Activated naive CD8-positive, alpha-beta T cell (primary cell): Measurements from ENCODE around the gene BCAS1.

Experiments
- H3K27ac Mint-ChIP-seq: one replicate; pipeline ENCODE4 v1.8.0; 2021; ENCODE audit warnings: mixed read lengths
- H3K27me3 Mint-ChIP-seq: one replicate; pipeline ENCODE4 v1.8.0; 2021; ENCODE audit warnings: mixed read lengths
- H3K36me3 Mint-ChIP-seq: one replicate; pipeline ENCODE4 v1.8.0; 2021; ENCODE audit warnings: mixed read lengths
- H3K4me1 Mint-ChIP-seq: one replicate; pipeline ENCODE4 v1.8.0; 2021; ENCODE audit warnings: low read depth, mixed read lengths
- H3K4me3 Mint-ChIP-seq: one replicate; pipeline ENCODE4 v1.8.0; 2021; ENCODE audit warnings: mild to moderate bottlenecking, mixed read lengths
- H3K9me3 Mint-ChIP-seq: one replicate; pipeline ENCODE4 v1.8.0; 2021; ENCODE audit warnings: low read depth, mixed read lengths

Gene BCAS1

DNA sequence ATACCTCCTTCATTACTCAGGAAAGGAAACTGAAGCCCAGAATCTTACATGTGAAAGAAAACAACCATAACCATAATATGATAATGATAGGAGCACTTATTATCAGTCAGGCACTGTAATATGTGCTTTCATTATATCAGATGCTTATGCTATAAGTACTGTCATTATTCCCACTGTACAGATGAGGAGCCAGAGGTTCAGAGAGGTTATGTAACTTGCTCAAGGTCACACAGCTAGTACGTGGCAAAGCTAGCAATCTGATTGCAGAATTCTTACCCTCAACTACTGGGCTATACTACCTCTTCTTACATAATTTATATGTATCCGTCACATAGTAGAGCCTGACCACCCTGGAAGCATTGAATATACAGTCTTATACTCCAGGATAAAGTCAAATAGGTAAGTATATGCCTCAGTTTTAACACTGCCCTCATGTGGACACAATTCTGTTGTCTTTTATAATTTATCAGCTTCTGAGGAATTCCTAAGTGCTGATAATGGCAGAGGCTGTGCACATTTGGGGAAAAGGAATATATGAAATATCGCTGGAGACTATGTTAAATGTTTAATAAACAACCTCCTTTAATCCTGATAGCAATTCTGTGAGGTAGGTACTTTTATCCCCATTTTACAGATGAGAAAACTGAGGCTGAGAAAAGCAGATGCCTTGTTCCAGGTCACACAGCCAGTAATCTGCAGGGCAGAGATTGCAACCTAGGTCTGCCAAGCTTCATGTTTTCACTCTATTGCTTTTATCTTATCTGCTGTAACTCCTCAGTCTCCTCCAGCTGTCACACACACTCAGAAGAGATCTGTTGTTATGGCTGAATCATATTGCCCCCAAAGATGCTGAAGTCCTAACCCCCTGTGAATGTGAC, 13.4 kb downstream of the BCAS1 start:
- Mint-ChIP-seq H3K27ac (no peak overlapping the region), H3K4me3 (no peak overlapping the region), H3K36me3 (no peaks in the 10 kb centered on the region), H3K27me3 (no peaks in the 10 kb centered on the region), H3K4me1 (peaks cover 13% of the 10 kb centered on the region), H3K9me3 (no peaks in the 10 kb centered on the region)

- H3K9me3 Mint-ChIP-seq = no peaks in the 10 kb centered on the region
These were observed 15.9 kb downstream of the BCAS1 start for GRCh38 chr20:54054516-54054915.

DNA sequence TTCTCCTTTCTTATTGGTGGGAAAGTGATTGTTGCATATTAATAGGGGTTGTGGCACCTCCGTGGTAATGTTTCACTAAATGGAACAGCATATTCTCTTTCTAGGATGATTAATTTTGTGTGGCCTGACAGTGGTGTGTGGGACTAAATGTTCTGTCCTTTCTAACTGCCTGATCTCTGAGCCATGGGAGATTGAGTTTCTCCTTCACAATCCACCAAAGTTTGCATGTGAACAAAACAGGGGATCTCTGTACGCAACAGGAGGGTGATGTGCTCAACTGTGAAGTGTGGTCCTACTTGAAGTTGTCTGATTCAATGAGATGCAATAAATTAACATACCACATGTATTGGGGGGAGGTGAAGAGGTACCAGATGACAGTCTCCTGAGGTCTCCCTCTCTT, 19.3 kb downstream of the BCAS1 start:
- Mint-ChIP-seq H3K27ac (no peak overlapping the region), H3K36me3 (peaks cover 2% of the 10 kb centered on the region), H3K9me3 (no peaks in the 10 kb centered on the region), H3K27me3 (no peaks in the 10 kb centered on the region), H3K4me1 (peaks cover 8% of the 10 kb centered on the region), H3K4me3 (no peak overlapping the region)

More at GRCh38 chr20:54054516-54054915, 15.9 kb downstream of the BCAS1 start:
- Mint-ChIP-seq H3K4me3 (no peak overlapping the region), H3K27ac (no peak overlapping the region), H3K27me3 (no peaks in the 10 kb centered on the region), H3K4me1 (peaks cover 13% of the 10 kb centered on the region), H3K36me3 (peaks cover 2% of the 10 kb centered on the region)

DNA sequence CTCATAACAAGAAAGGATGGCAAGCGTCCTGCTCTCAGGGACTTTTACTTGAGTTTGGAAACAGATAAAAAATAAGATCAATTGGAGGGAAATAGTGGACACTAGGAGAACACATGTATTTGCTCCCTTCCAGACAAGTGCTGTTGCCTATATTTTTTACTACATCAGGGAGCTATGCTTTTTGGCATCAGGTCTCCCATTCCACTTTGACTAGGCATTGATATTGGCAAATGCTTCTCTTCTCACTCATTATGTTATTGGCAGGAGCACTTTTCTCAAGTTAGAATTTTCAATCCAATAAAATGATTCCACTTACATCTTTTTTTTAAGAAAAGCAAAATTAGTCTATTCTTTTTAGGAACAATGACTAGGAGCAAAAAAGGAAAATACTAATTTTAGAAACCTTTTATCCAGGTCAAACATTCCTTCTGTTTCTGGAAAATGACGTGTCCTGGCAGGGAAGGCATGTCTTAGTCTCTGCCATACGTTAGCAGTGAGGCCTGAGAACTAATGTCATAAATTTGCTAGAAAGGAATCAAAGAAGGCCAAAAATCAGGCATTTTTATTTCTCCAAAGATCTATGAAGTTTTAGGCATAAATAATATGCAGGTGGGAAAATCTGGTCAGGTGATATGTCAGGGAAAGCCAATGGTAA, 21.4 kb downstream of the BCAS1 start:
- Mint-ChIP-seq H3K27ac (no peak overlapping the region), H3K4me1 (peaks cover 10% of the 10 kb centered on the region), H3K4me3 (no peak overlapping the region), H3K27me3 (no peaks in the 10 kb centered on the region), H3K9me3 (peaks cover 4% of the 10 kb centered on the region), H3K36me3 (peaks cover 2% of the 10 kb centered on the region)

GRCh38 chr20:54048481-54048880, 21.9 kb downstream of the BCAS1 start:
- H3K9me3 Mint-ChIP-seq = peaks cover 4% of the 10 kb centered on the region
- H3K36me3 Mint-ChIP-seq = peaks cover 2% of the 10 kb centered on the region
- no peak overlapping the region for H3K4me3 Mint-ChIP-seq
- H3K4me1 Mint-ChIP-seq = peaks cover 12% of the 10 kb centered on the region
- no peaks in the 10 kb centered on the region for H3K27me3 Mint-ChIP-seq
- no peak overlapping the region for H3K27ac Mint-ChIP-seq

GRCh38 chr20:54047720-54048119, 22.7 kb downstream of the BCAS1 start:
- Mint-ChIP-seq H3K9me3 (peaks cover 4% of the 10 kb centered on the region), H3K27me3 (no peaks in the 10 kb centered on the region), H3K27ac (no peak overlapping the region), H3K4me3 (no peak overlapping the region), H3K36me3 (peaks cover 2% of the 10 kb centered on the region), H3K4me1 (peaks cover 12% of the 10 kb centered on the region)

- H3K27me3 Mint-ChIP-seq = no peaks in the 10 kb centered on the region
- H3K9me3 Mint-ChIP-seq = peaks cover 4% of the 10 kb centered on the region
- no peak overlapping the region for H3K4me3 Mint-ChIP-seq
- peaks cover 2% of the 10 kb centered on the region for H3K36me3 Mint-ChIP-seq
- H3K27ac Mint-ChIP-seq = no peak overlapping the region
- peaks cover 12% of the 10 kb centered on the region for H3K4me1 Mint-ChIP-seq
These were observed 23.3 kb downstream of the BCAS1 start for GRCh38 chr20:54047048-54047447.

DNA sequence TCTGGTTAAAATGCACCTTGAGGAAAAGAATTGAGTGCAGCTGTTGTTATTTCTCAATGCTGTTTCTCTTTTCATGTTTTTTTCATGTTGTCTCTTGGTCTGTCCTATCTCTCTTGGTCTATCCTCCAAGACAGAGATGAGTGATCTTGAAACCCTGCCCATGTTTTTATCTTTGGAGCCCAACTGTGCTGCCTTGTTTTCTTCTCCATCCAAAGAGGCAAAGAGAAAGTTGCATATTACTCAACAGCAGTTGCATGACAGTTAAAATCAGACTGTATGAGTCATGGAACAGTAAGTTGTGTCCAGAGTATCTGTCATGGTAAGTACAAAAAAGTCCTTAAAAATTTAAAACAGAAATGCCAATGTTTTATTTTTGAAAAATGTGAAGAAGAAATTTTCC, 26.2 kb downstream of the BCAS1 start:
- H3K9me3 Mint-ChIP-seq = peaks cover 4% of the 10 kb centered on the region
- peaks cover 14% of the 10 kb centered on the region for H3K4me1 Mint-ChIP-seq
- H3K27ac Mint-ChIP-seq = no peak overlapping the region
- peaks cover 2% of the 10 kb centered on the region for H3K27me3 Mint-ChIP-seq
- H3K36me3 Mint-ChIP-seq = no peaks in the 10 kb centered on the region
- no peak overlapping the region for H3K4me3 Mint-ChIP-seq

- H3K27ac Mint-ChIP-seq = no peak overlapping the region
- peaks cover 14% of the 10 kb centered on the region for H3K4me1 Mint-ChIP-seq
These were observed 27.1 kb downstream of the BCAS1 start for GRCh38 chr20:54043076-54043967.

DNA sequence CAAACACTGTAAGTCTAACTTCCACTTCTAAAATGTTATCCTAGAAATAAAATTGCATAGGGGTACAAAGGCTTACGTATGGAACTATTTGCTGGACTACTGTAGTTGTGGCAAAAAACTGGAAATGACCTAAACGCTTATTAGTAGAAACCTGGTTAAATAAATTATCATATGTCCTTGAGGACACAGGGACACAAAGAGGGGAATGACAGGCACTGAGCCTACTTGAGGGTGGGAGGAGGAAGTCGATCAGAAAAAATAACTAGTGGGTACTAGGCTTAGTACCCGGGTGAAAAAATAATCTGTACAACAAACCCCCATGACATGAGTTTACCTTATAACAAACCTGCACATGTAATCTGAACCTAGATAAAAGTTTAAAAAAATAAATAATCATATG, 28.4 kb downstream of the BCAS1 start:
- Mint-ChIP-seq H3K4me1 (peaks cover 5% of the 10 kb centered on the region), H3K9me3 (peaks cover 4% of the 10 kb centered on the region), H3K4me3 (no peak overlapping the region), H3K36me3 (no peaks in the 10 kb centered on the region), H3K27ac (no peak overlapping the region), H3K27me3 (peaks cover 2% of the 10 kb centered on the region)

More at GRCh38 chr20:54043076-54043967, 27.1 kb downstream of the BCAS1 start:
- H3K27me3 Mint-ChIP-seq = peaks cover 2% of the 10 kb centered on the region
- no peaks in the 10 kb centered on the region for H3K36me3 Mint-ChIP-seq
- peaks cover 4% of the 10 kb centered on the region for H3K9me3 Mint-ChIP-seq
- H3K4me3 Mint-ChIP-seq = no peak overlapping the region

DNA sequence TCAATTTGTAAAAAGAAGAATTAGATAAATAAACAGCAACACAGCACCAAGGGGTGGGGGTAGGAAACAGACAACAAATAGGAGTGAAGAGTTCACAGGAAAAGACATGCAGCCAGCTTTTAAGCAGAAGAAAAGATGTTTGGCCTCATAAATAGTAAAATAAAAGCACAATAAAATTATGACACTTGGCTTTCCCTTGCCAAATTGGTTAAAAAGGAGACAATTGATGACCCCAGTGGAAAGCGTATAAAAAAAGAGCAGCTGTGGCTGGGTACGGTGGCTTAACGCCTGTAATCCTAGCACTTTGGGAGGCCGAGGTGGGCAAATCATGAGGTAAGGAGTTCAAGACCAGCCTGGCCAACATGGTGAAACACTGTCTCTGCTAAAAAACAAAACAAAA, 29.1 kb downstream of the BCAS1 start:
- Mint-ChIP-seq H3K27me3 (peaks cover 2% of the 10 kb centered on the region), H3K27ac (no peak overlapping the region), H3K4me1 (peaks cover 5% of the 10 kb centered on the region), H3K4me3 (no peak overlapping the region), H3K36me3 (no peaks in the 10 kb centered on the region), H3K9me3 (peaks cover 4% of the 10 kb centered on the region)

- H3K27me3 Mint-ChIP-seq = peaks cover 2% of the 10 kb centered on the region
- peaks cover under 1% of the 10 kb centered on the region for H3K9me3 Mint-ChIP-seq
- H3K36me3 Mint-ChIP-seq = no peaks in the 10 kb centered on the region
- H3K4me1 Mint-ChIP-seq = peaks cover 5% of the 10 kb centered on the region
- no peak overlapping the region for H3K27ac Mint-ChIP-seq
- H3K4me3 Mint-ChIP-seq = no peak overlapping the region
These were observed 29.9 kb downstream of the BCAS1 start for GRCh38 chr20:54040531-54040930.

DNA sequence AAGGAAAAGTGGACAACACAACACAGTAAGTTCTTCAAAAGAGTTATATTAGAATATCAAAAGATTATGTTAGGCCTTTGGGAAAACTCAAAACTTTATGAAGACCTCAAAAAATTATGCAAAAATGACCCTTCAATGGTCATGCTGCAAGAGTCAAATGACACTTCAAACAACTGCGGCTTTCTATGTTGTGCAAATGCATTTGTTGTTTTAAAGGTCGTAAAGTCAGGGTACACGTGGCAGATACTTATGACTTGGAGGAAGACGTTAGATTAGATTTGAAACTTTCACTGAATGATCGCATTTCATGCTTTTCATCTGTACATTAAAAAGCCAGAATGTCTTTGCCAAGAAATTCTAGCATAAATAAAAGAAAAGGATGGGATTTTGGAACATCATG, 31.4 kb downstream of the BCAS1 start:
- no peaks in the 10 kb centered on the region for H3K36me3 Mint-ChIP-seq
- peaks cover 2% of the 10 kb centered on the region for H3K27me3 Mint-ChIP-seq
- H3K9me3 Mint-ChIP-seq = no peaks in the 10 kb centered on the region
- no peak overlapping the region for H3K4me3 Mint-ChIP-seq
- H3K4me1 Mint-ChIP-seq = peaks cover 3% of the 10 kb centered on the region
- H3K27ac Mint-ChIP-seq = no peak overlapping the region

DNA sequence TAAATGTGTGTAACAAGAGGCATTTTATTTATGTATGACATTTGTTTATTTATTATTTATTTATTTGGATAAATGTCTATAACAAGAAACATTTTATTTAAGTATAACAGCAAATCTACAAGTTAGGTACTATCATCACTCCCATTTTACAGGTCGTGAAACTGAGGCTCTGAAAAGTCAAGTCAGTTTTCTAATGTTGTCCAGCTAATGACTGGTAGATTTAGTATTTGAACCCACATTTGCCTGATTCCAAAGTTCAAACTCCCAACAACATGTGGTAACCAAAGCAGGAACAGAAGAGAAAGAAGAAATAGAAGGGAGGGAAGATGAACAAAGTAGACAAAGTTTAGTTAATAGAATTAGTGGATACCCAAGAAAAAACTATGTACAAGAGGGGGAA, 32.9 kb downstream of the BCAS1 start:
- peaks cover 2% of the 10 kb centered on the region for H3K27me3 Mint-ChIP-seq
- no peak overlapping the region for H3K27ac Mint-ChIP-seq
- no peak overlapping the region for H3K4me3 Mint-ChIP-seq
- peaks cover 1% of the 10 kb centered on the region for H3K4me1 Mint-ChIP-seq
- peaks cover 3% of the 10 kb centered on the region for H3K36me3 Mint-ChIP-seq
- H3K9me3 Mint-ChIP-seq = peaks cover 7% of the 10 kb centered on the region

DNA sequence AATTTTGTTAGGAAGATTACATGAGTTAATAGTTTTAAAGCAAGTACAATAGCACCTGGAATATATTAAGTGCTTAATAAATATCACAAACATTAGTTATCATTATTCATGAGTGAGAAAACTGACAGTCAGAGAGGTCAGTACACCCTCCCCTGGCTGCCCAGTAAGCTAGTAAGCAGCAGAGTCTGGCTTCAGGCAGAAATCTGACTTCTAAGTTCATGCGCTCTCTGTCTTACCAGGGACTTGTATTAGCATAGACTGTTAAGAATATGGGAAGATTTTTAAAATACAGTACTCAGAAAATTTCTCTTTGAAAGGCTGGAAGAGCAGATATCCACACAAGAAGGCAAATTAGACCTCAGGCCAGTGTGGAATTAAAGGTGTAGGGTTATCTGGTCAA, 40.8 kb downstream of the BCAS1 start:
- no peaks in the 10 kb centered on the region for H3K4me1 Mint-ChIP-seq
- peaks cover 18% of the 10 kb centered on the region for H3K9me3 Mint-ChIP-seq
- no peak overlapping the region for H3K27ac Mint-ChIP-seq
- peaks cover 4% of the 10 kb centered on the region for H3K27me3 Mint-ChIP-seq
- peaks cover 11% of the 10 kb centered on the region for H3K36me3 Mint-ChIP-seq
- no peak overlapping the region for H3K4me3 Mint-ChIP-seq
